Activated T-cell treated with anti-CD3 and anti-CD28 coated beads for 1 hour (primary cell): ENCODE data around the gene ACSL6.
"Not testable (repeated sequence)": the region's sequence is repeated elsewhere in the genome, so short reads cannot be mapped to it uniquely, and the experiment has no call there.

Source experiments
- DNase-seq: peaks from one replicate; pipeline ENCODE4 v3.0.0-alpha.2; 2020; ENCODE audit warnings: low read depth

The ACSL6 gene

DNA sequence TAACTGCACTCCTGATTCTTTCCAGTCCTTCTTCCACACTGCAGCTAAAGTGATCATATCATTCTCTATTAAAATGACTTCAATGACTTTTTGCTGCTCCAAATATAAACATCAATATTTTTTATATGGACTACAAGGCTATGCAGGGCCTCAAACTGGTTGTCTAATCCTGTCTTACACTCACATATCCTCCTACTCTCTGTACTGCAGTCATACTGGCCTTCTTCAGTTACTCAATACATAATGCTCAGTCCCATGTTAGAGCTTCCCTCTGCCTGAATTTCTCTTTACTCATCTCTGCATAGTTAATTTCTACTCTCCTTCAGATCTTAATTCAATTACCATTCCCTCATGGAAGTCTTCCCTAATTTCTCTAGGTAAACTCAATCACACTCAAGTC lies 69.4 kb downstream of the ACSL6 start:
- DNase-seq = no peak

DNA sequence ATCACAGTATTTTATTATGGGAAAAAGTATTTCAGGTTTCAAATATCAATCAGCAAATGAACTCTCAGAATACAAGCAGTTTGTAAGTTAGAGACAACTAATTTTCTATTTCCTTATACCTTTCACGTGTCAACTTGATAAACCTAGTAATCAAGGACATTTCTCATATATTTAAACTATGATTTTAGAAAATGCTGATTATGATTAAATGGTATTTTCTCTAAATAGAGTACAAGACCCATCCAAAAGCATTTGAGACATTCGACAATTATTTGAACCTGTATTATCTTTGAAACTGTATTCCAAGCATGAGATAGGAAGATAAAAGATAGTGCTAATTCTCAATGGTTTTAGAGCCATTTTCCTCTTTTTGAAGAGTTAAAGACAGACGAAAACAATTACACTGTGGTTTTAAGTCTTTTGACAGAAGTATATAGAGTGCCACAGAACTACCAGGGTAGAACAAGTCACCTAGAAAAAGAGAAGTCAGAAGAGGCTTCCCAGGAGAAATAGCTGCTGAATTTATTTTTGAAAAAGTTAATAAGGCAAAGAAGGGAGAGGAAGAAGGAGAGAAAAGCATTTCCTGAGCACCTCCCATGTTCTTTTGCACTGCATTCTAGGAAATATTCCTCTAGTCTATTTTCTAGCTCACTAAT lies 71.6 kb downstream of the ACSL6 start:
- no peak for DNase-seq

DNA sequence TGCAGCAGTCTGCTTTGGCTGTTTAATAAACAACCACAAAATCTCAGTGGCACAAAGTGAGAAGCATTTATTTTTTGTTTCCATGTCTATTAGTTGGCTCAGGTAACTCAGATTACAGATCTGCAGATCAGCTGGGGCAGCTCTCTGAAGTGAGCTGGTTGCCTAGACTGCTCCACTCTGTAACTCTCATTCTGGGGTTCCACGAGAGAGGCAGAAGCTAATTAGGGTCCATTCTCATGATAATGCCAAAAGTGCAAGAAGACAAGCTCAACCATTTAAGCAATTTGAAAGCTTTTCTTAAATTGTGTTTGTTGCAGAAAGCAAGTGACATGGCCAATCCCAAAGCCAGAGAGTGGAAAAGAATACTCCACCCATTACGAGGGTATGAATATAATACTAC lies 79.2 kb downstream of the ACSL6 start:
- no peak for DNase-seq

- no peak for DNase-seq
Observed at GRCh38 chr5:131928957-131929356, 82.5 kb downstream of the ACSL6 start.

DNA sequence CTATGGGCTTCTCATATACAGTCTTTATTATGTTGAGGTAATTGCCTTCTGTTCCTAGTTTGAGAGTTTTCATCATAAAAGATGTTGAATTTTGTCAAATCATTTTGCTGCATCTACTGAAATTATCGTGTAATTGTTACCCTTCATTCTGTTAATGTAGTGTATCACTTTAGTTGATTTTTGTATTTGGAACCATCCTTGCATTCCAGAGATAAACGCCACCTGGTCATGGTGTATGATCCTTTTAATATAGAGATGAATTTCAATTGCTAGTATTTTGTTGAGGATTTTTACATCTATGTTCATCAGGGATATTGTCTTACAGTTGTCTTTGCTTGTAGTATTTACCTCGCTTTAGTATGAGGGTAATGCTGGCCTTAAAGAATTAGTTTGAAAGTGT lies 85.3 kb downstream of the ACSL6 start:
- DNase-seq = no peak

DNA sequence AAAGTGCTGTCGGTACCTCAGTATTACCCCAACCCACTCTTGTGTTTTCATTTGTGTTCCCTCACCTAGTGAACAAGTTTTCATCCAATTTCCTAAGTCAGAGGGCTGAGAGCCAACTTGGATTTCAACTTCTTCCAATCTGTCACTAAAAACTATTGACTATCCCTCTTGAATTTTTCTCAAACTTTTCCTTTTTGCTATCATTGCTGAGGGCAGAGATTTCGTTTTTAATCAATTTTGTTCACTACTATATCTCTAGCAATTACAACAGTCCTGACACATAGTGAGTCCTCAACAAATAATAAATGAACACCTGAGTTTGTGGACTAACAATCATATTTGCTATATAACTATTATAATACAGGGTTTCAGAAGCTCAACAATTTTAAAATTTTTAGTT lies 95.0 kb downstream of the ACSL6 start:
- DNase-seq = no peak

- DNase-seq = no peak
Observed at GRCh38 chr5:131914472-131914871, 97.0 kb downstream of the ACSL6 start.

DNA sequence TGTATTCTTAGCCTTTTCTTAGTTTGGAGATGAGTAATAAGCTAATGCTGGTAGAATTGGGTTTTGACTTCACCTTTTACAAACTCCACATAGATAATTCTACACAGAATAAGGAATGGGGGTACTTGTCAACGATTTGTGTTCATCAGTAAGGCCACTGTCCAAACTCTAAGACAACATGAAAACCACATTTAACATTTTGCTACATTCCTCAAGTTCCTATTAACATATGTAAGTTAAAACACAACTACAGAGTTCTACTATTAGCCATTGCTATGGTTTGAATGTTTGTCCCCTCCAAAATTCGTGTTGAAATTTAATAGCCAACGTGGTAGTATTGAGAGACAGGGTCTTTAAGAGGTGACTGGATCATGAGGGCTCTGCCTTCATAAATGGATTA lies 97.9 kb downstream of the ACSL6 start:
- no peak for DNase-seq

GRCh38 chr5:131906668-131907067 lies 104.8 kb downstream of the ACSL6 start:
- DNase-seq = no peak

DNA sequence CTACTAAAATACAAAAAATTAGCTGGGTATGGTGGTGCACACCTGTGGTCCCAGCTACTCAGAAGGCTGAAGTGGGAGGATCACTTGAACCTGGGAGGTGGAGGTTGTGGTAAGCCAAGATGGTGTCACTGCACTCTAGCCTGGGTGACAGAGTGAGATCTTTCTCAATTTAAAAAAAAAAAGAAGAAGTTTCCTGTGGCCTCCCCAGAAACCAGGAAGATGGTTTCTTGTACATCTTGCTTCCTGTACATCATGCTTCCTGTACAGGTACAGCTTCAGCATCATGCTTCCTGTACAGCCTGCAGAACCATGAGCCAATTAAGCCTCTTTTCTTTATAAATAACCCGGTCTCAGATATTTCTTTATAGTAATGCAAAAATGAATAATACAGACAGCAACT lies 109.2 kb downstream of the ACSL6 start:
- not testable (repeated sequence) for DNase-seq
